ENCODE data around the gene TBX4. TPM values are rescaled to one million over a fixed set of nuclear protein-coding genes. Genes with fewer than 3 reads are reported as not detected.
A peak's percentile ranks its signal among the peaks of the same experiment; 100 is the strongest.

The TBX4 gene
- total RNA-seq, 1 donor from 2014 or later, result 0.35 TPM

DNA sequence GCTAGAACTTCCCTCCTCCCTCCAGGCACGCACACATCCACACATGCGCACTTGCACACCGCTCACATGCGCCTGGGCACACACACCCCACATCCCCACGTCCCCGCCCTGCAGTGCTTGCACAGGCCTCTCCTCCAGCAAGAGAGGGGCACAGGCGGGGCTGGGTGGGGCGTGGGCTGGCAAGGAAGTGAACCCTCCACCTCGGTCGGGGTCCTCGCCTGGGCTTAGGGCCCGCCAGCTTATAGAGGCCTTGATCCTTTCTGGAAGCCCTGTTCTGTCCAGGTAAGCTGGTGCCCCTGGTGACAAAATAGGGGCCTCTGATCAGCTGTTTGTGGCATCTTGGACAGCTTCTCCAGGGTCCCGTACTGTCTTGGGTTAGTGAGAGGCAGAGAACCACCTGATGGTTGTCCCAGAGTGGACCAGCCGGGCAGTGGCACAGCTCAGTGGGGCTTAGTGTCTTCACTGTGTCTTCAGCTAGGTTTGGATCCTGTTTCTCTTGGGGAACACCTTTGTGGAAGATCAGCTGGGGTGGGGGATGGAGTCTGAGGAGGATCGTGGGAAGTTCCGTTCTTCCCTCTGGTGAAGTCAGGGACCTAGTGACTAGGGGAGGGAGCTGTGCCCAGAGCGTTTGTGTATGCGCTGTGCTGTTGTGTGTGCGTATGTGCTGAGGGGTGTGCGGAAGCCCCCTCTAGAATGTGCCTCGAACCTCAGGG lies 12.1 kb downstream of the TBX4 start:
- DNase-seq (ENCODE audit: low read depth), result no peak

DNA sequence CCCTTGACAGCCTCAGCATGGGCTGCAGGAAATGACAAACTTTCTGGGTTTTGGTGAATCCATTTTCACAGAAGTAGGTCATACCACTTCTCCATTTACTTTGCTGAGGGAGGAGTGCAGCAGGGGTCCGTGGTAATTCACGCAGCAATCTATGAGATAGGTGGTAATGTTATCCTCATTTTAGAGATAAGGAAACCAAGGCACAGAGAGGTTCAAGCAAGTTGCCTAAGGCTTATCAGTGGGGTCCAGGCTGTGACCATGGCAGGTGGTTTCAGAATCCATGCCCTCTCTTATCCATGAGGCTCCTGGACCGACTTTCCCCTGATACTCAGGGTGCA lies 12.6 kb downstream of the TBX4 start:
- DNase-seq (ENCODE audit: low read depth), result no peak

- DNase-seq (ENCODE audit: low read depth), result no peak
Observed at GRCh38 chr17:61465550-61466237, 13.5 kb downstream of the TBX4 start.

DNA sequence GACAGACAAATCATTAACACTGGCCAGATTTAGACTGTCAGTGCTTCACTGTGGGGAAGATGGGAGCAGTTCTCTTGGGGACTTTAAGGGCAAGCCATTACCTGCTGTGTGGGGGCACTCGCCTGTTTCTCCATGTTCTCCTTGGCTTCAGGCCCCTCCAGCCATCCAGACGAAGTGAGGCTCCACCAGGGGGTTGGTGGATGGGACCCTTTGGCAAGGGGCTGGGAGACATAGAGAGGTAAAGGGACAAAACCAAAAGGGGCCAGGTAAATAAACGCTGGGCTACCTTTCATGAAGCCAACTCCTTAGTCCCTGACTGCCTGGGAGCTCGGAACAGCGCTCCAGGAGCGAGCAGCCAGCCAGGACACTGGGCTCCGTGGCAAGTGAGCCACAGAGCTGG lies 14.0 kb downstream of the TBX4 start:
- DNase-seq (ENCODE audit: low read depth), result no peak

DNA sequence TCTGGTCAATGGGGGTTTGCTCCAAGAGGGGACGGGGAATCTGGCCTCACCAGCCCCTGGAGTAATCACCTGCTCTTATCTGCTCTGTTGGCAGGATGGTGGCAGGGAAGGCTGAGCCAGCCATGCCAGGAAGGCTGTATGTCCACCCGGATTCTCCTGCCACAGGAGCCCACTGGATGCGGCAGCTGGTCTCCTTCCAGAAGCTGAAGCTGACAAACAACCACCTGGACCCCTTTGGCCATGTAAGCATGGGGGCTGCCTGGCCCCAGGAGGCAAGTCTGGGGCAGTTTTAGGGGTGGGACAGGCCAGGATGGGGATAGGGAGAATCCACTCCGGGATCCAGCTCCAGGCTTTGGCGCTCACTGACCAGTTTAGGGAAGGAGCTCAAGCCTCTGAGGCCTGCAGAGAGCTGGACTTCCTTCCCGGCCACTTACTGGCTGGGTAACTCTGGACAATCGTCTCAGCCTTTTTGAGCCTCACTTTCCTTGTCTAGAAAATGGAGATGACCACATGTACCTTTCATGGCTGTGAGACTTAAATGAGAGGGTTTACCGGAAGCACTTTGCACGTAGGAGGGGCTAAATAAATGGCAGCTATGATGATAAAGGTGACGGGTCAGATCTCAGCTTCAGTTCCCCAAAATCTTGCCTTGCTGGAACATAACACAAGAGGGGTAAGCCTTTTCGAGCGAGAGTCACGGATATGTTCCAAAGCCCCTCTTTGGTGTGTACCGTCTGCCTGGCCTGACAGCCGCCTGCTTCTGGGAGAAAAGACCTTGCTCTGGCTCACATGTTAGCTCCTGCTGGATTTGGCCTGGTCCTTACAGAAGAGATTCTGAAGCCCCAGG lies 15.4 kb downstream of the TBX4 start:
- DNase-seq (ENCODE audit: low read depth), result peak; percentile 60

DNA sequence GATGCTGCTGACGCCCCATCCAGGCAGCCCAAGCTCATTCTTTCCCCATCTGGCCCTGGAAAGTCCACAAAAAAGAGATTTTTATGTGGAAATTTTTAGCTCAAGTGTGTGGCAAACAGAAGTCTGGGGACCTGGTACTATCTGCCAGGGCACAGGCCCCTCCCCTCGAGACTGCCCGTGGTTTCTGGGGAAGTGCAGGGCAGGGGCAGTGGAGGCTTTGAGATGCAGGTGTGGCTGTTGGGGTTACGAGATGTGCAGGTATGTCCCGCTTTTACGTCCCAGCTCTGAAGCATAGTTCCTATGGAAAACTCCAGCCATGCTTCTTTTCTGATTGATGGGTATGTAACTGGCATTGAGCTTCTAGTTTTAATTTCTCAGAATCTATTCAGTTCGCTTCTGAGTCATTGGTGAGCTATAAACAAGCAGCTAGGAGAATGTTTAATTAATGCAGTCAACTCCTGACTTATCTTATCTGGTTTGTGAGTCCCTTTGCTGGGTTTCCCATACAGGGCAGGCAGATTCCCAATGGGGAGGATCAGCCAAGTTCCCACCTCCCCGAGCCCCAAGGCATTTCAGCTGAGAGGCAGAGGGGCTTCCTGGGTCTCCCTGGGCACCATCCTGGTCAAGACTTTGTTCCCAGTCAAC lies 16.2 kb downstream of the TBX4 start:
- no peak for DNase-seq (ENCODE audit: low read depth)

DNA sequence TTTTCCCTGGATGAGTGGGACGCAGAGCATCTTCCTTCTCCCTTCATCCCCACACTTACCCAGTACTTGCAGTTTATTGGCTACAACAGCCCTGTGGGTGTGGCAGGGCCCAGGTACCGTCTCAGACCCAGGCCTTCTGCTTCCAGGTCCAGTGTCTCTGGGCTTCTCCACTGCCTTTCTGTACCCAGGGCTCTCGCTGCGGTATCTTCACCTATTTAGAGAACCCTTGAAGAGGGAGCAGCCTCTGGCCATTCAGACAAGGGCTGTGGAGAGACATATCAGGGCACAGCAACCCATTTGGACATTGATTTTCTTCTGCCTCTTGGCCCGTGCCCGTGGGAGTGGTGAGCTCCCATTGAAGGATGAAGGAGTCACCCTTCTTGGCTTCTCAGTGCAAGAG lies 17.3 kb downstream of the TBX4 start:
- DNase-seq (ENCODE audit: low read depth), result no peak

- no peak for DNase-seq (ENCODE audit: low read depth)
Observed at GRCh38 chr17:61469949-61470348, 17.7 kb downstream of the TBX4 start.

DNA sequence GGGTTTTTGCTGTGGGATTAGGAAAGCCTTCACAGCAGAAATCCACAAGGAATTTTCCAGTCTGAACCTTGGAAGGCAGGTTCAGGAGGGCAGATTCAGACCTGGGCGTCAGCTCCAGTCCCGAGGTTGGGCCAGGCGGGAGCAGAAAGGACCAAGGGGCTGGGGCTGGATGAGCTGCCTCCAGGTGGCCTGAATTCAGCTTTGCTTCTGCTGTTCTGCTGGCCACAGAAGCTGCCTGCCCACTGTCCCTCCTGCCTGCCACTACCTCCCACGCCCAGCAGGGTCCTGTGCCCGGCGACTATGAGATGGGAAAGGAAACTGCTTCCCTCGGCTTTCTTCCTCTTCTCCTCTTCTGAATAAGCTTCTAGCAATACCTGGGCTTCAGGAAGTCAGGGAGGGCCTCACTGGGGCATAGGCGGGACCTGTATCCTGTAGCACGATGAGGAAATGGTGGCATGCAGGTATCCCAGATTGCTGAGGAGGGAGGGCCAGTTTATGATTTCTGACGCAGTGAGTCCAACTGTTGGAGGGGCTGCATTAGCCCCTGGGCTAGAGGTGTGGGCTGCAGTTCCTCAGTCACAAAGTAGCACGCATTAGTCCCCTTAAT lies 18.4 kb downstream of the TBX4 start:
- DNase-seq (ENCODE audit: low read depth), result no peak

DNA sequence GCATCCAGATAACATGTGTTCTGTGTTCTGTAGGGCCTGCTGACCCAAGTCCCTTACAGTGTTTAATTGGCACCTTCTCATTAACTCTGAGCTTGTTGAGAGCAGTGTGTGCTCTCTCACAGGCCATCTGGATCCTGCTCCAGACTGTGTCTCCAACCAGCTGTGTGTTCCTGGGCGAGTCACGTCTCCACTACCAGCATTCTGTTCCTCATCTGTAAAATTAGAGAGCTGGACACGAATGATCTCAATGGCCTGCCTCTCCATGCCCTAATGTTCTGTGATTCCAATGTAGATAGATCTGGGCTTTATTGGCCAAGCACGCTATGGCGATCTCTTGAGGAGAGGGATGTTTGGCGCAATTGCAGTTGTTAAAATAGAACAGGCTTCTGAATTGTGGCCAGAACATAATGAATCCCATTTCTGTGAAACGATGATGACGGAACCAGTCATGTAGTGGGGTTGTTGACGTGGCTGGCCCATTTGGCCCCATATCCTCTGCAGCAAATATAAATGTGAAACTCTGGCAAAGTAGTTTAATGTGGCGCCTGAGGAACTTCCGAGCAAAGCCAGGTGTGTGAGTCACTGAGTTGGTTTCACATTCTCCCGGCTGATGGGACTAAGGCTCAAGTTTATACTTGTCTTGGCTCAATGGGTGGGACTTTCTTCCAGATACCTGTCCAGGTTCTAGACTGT lies 22.2 kb downstream of the TBX4 start:
- no peak for DNase-seq (ENCODE audit: low read depth)

DNA sequence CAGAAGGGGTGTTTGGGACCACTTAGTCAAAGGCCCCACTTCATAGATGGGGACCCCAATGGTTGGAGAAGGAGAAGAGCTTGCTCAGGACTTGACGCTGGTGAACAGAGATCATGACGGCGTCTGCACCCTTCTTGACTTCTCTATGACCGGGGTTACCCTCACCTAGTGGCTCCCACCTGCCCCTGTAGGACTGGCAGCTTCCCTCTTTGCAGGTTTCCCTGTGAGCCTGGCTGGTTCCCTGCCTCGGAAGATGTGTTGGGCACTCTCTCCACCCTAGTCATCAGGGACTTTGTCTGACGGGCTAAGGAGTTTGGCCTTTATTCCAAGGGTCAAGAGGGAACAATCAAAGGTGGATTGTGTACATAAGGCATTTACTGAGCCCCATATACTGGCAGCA lies 22.7 kb downstream of the TBX4 start:
- DNase-seq (ENCODE audit: low read depth), result no peak

GRCh38 chr17:61475726-61476125 lies 23.5 kb downstream of the TBX4 start:
- DNase-seq (ENCODE audit: low read depth), result no peak

GRCh38 chr17:61476476-61477203 lies 24.4 kb downstream of the TBX4 start:
- DNase-seq (ENCODE audit: low read depth), result no peak

DNA sequence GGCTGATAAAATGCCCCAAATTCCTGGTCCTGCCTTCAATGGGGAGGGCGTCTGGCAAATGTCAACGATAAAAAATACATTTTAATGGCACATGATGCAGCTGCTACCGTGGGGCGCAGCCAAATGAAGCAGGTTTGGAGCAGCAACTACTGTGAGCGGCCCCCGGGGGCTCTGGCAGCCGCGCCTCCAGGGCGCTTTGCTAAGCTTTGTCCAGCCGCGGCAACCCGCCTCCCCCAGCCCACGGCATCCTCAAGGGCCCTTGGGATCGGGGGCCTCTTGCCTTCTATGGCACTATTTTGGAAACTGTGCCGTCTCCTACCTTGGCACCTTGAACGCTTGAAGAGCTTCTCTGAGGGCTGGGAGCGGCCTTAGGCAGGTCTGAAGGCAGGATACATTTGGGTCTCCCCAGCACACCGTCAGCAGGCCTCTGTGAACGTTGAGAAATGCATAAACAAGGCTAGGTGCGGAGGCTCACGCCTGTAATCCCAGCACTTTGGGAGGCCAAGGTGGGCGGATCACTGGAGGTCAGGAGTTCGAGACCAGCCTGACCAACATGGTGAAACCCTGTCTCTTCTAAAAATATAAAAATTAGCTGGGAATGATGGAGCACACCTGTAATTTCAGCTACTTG lies 25.1 kb downstream of the TBX4 start:
- no peak for DNase-seq (ENCODE audit: low read depth)

- DNase-seq (ENCODE audit: low read depth), result peak; percentile 33
Observed at GRCh38 chr17:61478026-61478789, 26.0 kb downstream of the TBX4 start.

- no peak for DNase-seq (ENCODE audit: low read depth)
Observed at GRCh38 chr17:61478790-61479492, 26.7 kb downstream of the TBX4 start.

DNA sequence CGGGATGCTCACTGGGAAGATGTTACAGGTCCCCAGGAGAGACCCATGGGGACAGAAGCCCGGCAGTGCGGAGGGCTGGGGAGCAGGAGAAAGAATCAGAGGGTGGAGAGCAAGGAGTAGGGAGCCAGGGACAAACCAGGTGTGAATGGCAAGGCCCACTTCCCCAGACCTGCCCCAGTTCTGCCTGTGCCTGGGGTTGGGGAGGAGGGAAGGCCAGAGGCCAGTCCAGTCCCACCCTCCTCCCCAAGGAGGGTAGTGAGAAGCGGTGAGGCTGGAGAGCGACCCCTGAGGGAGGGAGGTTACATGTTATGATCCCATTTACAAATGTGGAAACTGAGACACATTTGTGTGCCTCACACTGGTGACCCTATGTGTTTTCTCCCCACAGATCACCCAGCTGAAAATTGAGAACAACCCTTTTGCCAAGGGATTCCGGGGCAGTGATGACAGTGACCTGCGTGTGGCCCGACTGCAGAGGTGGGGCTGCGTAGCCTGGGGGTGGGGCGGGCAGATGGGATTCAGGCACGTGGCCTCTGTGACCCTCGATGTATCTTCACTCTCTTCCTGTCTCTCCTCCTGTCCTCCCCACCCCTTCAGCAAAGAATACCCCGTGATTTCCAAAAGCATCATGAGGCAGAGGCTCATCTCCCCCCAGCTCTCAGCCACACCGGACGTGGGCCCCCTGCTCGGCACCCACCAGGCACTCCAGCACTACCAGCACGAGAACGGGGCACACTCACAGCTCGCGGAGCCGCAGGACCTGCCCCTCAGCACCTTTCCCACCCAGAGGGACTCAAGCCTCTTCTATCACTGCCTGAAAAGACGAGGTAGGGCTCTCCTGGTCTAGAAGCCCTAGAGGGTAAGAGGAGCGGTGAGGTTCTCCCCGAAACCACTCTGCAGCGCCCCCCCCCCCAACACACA lies 27.5 kb downstream of the TBX4 start:
- DNase-seq (ENCODE audit: low read depth), result no peak
